Psoas muscle (tissue), 8 donors: Measurements from ENCODE around the gene MTMR3. TPM values are rescaled to one million over a fixed set of nuclear protein-coding genes. Genes with fewer than 3 reads are reported as not detected.

Experiments
- ATAC-seq, 4 donors: fragments of 200-7000 bp; cut with Tn5 transposase; one replicate each; pipeline ENCODE4 v1.9.1; 2020; ENCODE audit warnings: moderate library complexity in 3 of 4, mild to moderate bottlenecking in 2 of 4
- DNase-seq, 2 donors: peaks; one replicate each; pipeline ENCODE4 v3.0.0-alpha.2; 2020
- H3K27ac ChIP-seq: fragments of 200-600 bp; one replicate; pipeline ENCODE4 v1.8.0; 2022
- H3K27me3 ChIP-seq, 3 donors: fragments of 200-600 bp in 1 of 3; one replicate each; pipeline versions ENCODE4 v1.6.1 to v1.8.0; 2013 to 2022; ENCODE audit warnings: low read length in 2 of 3, mild to moderate bottlenecking in 2 of 3, moderate library complexity in 1 of 3; ENCODE audit not compliant: insufficient read depth in 3 of 3
- H3K36me3 ChIP-seq, 2 donors: fragments of 200-600 bp in 1 of 2; one replicate each; pipeline versions ENCODE4 v1.6.1 to v1.8.0; 2013 to 2022; ENCODE audit warnings: low read depth in 1 of 2, mild to moderate bottlenecking in 1 of 2, moderate library complexity in 1 of 2; ENCODE audit not compliant: insufficient read depth in 1 of 2
- H3K4me1 ChIP-seq: fragments of 200-600 bp; one replicate; pipeline ENCODE4 v1.8.0; 2022
- H3K4me3 ChIP-seq: fragments of 200-600 bp; one replicate; pipeline ENCODE4 v1.8.0; 2022; ENCODE audit warnings: mild to moderate bottlenecking
- H3K9me3 ChIP-seq: fragments of 200-600 bp; one replicate; pipeline ENCODE4 v1.8.0; 2022
- WGBS, 3 donors: extraction: QIAGEN DNeasy Blood & Tissue Kit; methylation state at CpG; one replicate each; pipeline versions ENCODE4 v1.1.6 to v1.1.7; 2013; 5-methylcytosine and 5-hydroxymethylcytosine counted together
- intact Hi-C, 2 donors: fragments of 100-400 bp; cut with DNase I; formaldehyde crosslinking; loops; one replicate each; pipeline versions ENCODE4 v1.11.0 to v1.14.2; 2022
- polyA plus RNA-seq, 3 donors: library from polyadenylated mRNA; stranded (reverse); fragments of 200-250 nt; gene quantifications; one replicate each; pipeline ENCODE4 v1.2.3, GENCODE V29; 2013
- total RNA-seq, 4 donors: library from RNA; stranded (reverse); fragmentation: NEBNext Ultra II Directional in 2 of 4; extraction: Animal tissue kit (Norgen Biotek cat#: 25700) in 2 of 4; gene quantifications; one replicate each; pipeline versions ENCODE4 v1.2.1 to v1.2.4, GENCODE V29; 2021 to 2023
- TF ChIP-seq, protein P1 (sequence below): fragments of 200-600 bp; IDR thresholded peaks from one replicate; pipeline ENCODE4 v1.8.0; 2022; ENCODE audit warnings: antibody characterized with exemption
- donor health status: healthy with polysubstance abuse.
- donor health status: DM: no; HTN: no; CAD: no; lungs with moderate emphysema.
- donor health status: Bipolar disorder and iron deficiency.
- donor health status: healthy.
- donor health status: DM: yes; HTN: yes; CAD: no.
- donor health status: DM: no; HTN: no; CAD: no.
- donor health status: DM: no; HTN: no; CAD: no.
- donor health status: DM: yes; HTN: yes; CAD: no.

MTMR3 gene
- total and polyA plus RNA-seq, 7 donors = 7.8 to 37.9 (median 31.8) TPM

DNA sequence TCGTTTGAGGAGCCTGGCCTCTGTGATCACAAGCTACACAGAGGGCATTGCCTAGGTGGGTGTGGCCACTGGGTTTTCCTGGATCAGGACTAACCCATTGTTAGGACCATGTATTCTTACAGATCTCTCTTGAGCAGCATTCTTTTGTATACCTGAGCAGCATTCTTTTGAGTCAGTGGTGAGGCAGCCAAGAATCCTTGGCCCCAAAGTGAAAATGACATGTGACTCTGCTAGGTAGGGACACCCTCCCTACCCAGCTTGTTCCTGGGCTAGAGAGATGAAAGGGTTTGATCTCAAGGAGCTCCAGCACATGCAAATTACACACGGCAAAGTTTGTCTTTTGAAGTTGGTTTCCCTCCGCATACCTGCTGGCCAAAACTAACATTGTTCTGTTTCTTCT, 142.2 kb downstream of the MTMR3 start:
- TF ChIP-seq, protein P1, sequence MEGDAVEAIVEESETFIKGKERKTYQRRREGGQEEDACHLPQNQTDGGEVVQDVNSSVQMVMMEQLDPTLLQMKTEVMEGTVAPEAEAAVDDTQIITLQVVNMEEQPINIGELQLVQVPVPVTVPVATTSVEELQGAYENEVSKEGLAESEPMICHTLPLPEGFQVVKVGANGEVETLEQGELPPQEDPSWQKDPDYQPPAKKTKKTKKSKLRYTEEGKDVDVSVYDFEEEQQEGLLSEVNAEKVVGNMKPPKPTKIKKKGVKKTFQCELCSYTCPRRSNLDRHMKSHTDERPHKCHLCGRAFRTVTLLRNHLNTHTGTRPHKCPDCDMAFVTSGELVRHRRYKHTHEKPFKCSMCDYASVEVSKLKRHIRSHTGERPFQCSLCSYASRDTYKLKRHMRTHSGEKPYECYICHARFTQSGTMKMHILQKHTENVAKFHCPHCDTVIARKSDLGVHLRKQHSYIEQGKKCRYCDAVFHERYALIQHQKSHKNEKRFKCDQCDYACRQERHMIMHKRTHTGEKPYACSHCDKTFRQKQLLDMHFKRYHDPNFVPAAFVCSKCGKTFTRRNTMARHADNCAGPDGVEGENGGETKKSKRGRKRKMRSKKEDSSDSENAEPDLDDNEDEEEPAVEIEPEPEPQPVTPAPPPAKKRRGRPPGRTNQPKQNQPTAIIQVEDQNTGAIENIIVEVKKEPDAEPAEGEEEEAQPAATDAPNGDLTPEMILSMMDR = no peak
- Histone ChIP-seq H3K27me3 (no peaks in the 10 kb centered on the region), H3K27ac (no peak overlapping the region), H3K4me3 (no peak overlapping the region), H3K9me3 (no peaks in the 10 kb centered on the region), H3K4me1 (peaks cover 5% of the 10 kb centered on the region), H3K36me3 (peaks cover 6 to 95% of the 10 kb centered on the region in 2 donors)
- WGBS, 3 donors = 57 to 64% (median 63%) methylated on average over 3 of the region's 3 CpGs
- ATAC-seq (no peak), DNase-seq (no peak)
- intact Hi-C loops = no loop called here

DNA sequence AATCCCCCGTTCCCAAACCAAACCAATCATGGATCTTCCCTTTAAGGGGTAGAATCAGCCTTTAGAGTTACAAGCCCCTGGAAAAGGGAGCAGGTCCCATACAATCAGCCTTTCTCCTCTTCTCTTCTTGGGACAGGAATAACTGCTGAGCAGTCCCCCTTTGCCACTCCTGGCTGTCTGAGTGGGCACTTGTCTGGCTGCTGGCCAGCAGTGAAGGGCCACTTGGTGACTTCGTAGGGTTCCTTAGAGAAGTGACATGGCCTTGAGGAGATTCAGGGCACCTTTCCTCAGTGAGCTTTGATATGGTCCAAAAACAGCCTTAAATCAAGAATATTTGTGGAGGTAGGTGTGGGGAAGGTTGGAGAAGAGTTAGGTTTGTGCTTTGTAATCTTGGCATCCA, 143.8 kb downstream of the MTMR3 start:
- Histone ChIP-seq H3K9me3 (no peaks in the 10 kb centered on the region), H3K36me3 (peaks cover 6 to 80% of the 10 kb centered on the region in 2 donors), H3K4me1 (peaks cover 5% of the 10 kb centered on the region), H3K27me3 (no peaks in the 10 kb centered on the region), H3K4me3 (no peak overlapping the region), H3K27ac (no peak overlapping the region)
- intact Hi-C loops = no loop called here
- DNase-seq (no peak), ATAC-seq (no peak)
- TF ChIP-seq, protein P1 = no peak
- 94 to 95% (median 95%) methylated on average over 2 of the region's 2 CpGs for WGBS, 3 donors

DNA sequence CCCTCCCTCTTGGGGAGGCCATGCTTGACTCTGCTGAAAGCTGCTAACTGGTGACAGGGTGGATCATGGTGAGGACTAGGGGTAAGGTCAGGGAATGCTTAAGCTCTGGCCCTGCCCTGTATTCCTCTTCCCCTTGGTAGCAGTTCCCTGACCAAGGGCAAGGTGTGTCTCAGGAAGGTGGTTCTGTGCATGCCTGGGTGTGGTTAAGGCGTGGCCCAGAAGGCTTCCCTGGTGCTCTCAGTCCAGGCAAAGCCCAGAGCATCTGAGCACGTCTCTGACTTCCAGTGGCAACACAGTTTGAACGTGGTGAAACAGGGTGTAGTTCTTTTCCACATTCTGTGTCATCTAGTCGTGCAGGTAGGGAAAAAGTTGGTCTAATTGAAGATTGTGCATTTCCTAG, 144.2 kb downstream of the MTMR3 start:
- Histone ChIP-seq H3K36me3 (peaks cover 6 to 76% of the 10 kb centered on the region in 2 donors), H3K4me3 (no peak overlapping the region), H3K9me3 (no peaks in the 10 kb centered on the region), H3K27me3 (no peaks in the 10 kb centered on the region), H3K4me1 (peaks cover 5% of the 10 kb centered on the region), H3K27ac (no peak overlapping the region)
- TF ChIP-seq, protein P1 = no peak
- ATAC-seq = no peak
- intact Hi-C loops = no loop called here
- 68 to 82% (median 76%) methylated on average over 4 of the region's 4 CpGs for WGBS, 3 donors
- no peak for DNase-seq

DNA sequence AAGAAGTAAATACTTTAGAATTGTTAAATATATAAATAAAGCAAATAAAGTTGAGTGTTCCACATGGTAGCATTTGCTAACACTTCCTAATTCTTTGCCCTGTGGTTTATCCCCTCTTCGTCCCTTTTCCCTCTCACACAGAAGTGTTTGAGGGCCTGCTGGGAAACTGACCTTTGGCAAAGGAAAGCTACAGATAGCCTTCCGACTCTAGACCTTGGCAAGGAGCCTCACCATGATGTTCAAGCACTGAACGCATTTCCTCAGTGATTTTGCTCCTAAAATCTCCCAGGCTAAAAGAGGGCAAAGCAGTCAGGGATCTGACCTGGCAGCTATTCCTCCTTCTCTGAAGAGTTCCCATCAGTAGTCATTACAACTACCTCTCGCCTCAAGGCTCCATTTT, 144.8 kb downstream of the MTMR3 start:
- 44 to 71% (median 46%) methylated on average over 4 of the region's 4 CpGs for WGBS, 3 donors
- ATAC-seq (no peak), DNase-seq (no peak)
- Histone ChIP-seq H3K9me3 (no peaks in the 10 kb centered on the region), H3K27ac (no peak overlapping the region), H3K4me1 (peaks cover 5% of the 10 kb centered on the region), H3K4me3 (no peak overlapping the region), H3K27me3 (no peaks in the 10 kb centered on the region), H3K36me3 (peaks cover 2 to 70% of the 10 kb centered on the region in 2 donors)
- intact Hi-C loops = no loop called here
- TF ChIP-seq, protein P1 = no peak

DNA sequence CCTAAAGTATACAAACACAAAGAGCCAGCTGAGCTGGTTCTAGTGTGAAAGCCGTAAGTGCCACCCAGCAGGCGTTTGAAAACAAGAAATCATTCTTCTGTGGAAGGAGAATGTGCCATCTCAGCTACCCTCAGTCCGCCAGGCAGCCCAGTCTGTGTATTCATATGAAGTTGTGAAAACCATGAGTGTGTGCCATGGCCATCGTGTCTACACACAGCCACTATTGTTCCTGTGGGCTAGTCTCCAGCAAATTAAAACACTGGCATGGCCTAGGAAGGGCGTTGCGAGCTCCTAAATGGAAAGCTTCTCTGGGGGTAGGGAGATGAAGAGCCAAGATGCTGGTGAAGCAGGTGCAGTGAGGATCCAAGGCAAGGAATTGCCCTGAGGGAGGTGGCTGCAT, 145.8 kb downstream of the MTMR3 start:
- WGBS, 3 donors = 69 to 82% (median 72%) methylated on average over 6 of the region's 6 CpGs
- H3K27me3 ChIP-seq = no peaks in the 10 kb centered on the region
- H3K9me3 ChIP-seq = no peaks in the 10 kb centered on the region
- peaks cover 2 to 60% of the 10 kb centered on the region in 2 donors for H3K36me3 ChIP-seq
- no peak for ATAC-seq
- no peak overlapping the region for H3K27ac ChIP-seq
- TF ChIP-seq, protein P1 = no peak
- intact Hi-C loops = no loop called here
- H3K4me3 ChIP-seq = no peak overlapping the region
- peaks cover 12% of the 10 kb centered on the region for H3K4me1 ChIP-seq
- DNase-seq = no peak
